G401.6 (cell line): ENCODE data around the gene C1D.
"Not testable (repeated sequence)": the region's sequence is repeated elsewhere in the genome, so short reads cannot be mapped to it uniquely, and the experiment has no call there.

Experiments used
- FAIRE-seq: peaks from 2 replicates; lab custom pipeline; 2012; peaks lifted over from hg19 to GRCh38; lab: Jason Lieb, UNC

The C1D gene

DNA sequence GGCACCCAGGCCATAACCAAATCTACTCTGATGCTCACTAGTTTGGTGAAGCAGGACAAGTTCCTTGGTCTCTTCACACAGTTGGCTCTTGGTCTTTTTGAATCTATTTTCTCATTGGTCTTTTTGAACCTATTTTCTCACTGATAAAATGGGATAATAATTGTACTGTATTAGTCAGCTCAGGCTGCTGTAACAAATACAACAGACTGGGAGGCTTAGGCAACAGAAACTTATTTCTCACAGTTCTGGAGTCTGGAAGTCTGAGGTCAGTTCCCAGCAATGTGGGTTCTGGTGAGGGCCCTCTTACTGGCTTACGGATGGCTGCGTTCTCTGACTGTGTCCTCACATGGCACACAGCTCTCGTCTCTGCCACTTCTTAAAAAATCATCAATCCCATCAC lies 63.5 kb downstream of the C1D start:
- no peak for FAIRE-seq

DNA sequence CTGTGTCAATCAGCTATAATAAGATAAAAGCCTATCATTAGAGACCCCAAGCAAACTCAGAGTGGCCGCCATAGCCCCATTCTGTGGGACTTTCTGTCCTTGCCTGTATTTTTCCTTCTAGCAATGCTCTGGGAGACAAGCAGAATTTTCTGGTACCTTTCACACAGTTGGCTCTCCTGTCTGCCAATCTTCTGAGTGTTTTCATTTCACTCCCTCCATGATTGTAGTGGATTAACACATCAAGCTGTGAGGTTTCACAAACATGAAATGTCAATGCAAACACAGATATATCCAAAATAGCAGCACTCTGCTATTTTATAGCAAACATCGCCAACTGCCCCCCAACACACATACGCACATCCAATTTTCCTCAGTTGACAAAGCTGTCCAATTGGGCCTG lies 64.9 kb downstream of the C1D start:
- FAIRE-seq = no peak

DNA sequence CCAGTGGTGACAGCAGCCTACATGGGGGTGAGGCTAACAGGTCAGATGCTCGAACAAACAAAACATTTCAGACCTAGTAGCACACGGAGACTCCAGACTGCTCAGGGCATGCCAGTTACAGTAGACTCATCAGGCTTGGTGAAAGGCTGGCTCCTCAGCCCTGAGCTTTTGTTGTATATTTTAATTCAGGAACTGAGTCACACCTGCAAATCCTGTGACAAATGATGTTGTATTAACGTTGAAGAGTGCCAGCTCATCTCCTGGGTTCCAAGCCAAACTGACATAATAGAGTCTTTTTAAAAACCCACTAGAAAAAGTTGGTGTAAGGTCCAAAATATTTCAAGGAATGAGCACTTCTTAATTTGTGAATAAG lies 65.3 kb downstream of the C1D start:
- FAIRE-seq = no peak

DNA sequence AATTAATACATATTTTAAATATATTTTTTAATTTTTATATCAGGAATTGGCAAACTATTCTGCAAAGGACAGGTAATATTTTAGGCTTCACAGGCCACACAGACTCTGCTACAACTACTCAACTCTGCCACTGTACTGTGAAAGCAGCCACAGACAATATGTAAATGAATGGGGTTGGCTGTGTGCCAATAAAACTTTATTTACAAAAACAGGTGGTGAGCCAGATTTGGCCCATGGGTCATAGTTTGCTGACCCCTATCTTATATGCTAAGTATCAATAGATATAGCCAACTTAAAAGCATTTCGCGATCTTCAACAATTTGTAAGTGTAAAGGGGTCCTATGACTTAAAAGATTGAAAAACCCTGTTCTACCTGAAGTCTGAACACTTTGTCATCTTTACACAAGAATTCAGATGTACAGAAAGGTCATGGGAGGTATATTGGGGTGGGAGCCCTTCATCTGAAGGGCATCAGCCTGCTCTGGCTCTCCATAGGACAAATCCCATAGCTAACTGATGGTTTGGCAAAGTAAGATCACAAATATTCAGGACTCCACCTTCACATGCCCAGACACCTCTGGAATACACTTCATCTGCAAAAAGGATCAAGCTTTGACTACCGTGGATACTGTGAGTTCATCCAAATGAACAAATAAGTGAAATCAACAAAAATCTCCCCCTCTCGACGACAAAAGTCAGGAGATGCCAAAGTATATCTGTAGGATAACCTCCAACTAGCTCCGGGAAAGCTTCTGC lies 65.9 kb downstream of the C1D start:
- no peak for FAIRE-seq

DNA sequence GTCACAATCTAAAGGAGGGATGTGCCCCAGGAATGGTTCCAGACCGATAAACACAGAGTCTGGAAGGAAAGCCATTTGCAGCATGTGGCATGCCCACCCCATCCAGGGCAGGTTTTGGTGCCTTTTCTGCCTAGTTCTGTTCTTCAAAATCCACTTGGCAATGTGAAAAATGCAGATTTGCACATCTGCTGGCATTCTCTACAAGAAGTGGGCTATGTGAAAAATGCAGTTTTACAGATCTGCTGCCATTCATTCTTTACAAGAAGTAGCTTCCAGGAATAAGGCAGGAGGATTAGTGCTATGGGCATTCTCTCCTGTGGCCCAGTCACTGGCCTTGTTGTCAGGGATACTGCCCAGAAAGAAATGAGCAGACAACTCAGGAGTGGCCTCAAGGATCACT lies 68.1 kb downstream of the C1D start:
- FAIRE-seq = no peak

DNA sequence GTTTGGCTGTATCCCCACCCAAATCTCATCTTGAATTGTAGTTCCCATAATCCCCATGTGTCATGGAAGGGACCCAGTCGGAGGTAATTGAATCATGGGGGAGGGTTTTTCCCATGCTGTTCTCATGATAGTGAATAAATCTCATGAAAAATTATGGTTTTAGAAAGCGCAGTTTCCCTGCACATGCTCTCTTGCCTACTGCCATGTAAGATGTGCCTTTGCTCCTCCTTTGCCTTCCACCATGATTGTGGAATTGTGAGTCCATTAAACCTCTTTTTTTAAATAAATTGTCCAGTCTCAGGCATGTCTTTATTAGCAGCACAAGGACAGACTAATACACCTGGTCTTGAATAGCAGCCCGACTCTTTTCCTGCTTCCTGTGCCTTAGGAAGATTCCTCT lies 68.7 kb downstream of the C1D start:
- not testable (repeated sequence) for FAIRE-seq

DNA sequence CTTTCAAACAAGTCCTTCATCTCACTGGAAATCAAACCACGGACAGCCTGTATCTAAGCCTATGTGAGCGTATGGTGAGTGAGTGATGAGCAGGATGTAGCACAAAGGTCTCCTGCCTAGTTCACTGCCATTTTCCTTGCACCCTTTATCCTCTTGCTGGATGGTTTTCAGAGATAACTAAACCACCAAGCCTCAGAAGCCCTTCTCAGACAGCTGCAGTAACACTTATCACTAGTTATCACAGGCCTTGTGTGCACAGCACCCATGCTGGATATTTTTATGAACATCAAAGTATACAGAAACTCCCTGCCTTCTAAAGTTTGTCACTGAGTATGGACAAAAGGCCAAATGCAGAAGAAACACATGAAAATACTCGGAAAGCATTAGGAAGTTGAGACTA lies 69.5 kb downstream of the C1D start:
- no peak for FAIRE-seq

DNA sequence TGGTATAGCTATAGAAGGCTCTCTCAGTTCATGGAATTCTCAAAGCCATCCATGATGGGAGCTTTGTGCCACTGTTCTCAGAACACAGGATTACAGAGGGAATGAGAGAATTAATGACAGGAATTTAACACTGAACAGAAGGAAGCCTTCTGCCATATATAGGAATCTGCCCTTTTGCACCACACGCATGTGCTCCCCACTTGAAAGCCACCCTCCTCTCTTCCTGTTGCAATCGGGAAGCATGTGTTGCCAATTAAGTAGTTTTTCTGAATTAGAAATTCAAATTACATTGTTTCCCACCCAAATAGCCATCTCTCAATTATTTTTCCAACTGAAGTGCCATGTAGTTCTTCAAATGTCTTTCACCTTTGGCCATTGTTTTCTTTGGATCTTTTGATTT lies 71.3 kb downstream of the C1D start:
- FAIRE-seq = no peak
